HG03378 (cell line): ENCODE measurements around the gene RNF151.
A peak's percentile ranks its signal among the peaks of the same experiment; 100 is the strongest.
"Not testable (repeated sequence)": the region's sequence is repeated elsewhere in the genome, so short reads cannot be mapped to it uniquely, and the experiment has no call there.

Experiments used
- ATAC-seq: cut with Tn5 transposase; IDR thresholded peaks from one replicate; pipeline ENCODE4 v1.9.1; 2021; ENCODE audit warnings: mild to moderate bottlenecking, moderate library complexity; ENCODE audit not compliant: unreplicated experiment

RNF151 gene

DNA sequence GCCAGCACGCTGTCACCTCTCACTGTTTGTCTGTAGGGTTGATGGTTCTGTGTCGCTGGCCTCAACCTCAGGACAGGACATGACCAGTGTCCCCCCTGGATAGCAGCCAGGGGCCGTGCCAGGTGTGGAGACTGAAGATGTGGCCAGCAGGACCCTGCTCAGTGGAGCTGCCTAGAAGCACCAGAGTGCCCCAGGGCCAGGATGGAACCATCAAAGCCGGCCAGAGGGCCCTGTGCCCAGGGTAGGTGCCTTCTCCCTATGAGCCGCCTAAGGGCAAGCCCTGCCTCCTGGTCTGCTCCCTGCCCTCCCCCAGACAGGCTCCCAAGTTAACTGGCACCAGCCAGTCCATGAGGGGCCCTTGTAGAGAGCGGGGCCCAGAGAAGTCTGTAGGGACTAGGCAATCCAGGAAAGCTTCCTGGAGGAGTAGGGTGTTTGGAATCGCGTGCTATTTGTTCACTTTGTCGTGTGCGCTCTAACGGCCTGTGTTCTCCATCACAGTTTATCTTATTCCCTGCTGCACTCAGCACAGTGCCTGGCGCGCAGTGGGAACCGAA is 7.9 kb upstream of the RNF151 start:
- peak; percentile 4 for ATAC-seq

GRCh38 chr16:1959269-1960039 is 7.2 kb upstream of the RNF151 start, which contains the start of gene NDUFB10:
Gene NDUFB10, plus strand, starts transcription at chr16:1959538. Its CDS starts 87 bp downstream, at chr16:1959625.
- ATAC-seq = peak; percentile 44

DNA sequence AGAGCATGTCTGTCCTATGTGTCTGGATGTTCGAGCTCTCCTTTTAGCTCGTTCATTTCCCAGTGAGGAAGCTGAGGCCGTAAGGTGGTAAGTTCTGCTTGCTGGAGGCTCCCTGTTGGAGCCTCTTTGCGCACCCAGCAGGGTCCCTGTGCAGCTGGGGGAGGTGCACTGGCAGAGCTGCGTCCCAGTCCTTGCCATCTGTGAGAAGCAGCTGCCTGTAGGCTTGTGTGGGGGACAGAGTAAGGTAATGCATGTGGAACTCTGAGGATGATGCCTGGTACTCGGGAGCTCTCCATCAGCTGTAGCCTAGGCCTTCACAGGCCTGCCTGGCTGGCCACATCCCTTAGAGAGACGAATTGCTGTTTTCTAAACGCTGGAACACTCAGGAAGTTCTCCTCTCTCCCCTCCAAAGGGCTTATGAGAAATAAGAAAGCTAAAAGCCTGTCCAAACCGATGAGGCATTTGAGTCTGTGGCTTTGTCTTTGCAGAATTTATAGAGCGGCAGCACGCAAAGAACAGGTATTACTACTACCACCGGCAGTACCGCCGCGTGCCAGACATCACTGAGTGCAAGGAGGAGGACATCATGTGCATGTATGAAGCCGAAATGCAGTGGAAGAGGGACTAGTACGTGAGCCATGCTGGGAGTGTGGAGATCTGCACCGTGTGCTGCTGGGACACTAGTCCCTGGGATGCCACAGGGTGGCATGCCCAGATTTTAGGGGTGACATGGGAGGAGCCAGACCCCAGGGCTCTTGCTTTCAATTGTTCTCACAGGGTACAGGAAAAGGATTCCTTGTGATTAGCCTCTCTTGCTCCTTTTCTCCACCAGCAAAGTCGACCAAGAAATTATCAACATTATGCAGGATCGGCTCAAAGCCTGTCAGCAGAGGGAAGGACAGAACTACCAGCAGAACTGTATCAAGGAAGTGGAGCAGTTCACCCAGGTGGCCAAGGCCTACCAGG is 5.7 kb upstream of the RNF151 start:
- no peak for ATAC-seq

GRCh38 chr16:1961651-1962067 is 5.0 kb upstream of the RNF151 start:
- ATAC-seq = no peak

DNA sequence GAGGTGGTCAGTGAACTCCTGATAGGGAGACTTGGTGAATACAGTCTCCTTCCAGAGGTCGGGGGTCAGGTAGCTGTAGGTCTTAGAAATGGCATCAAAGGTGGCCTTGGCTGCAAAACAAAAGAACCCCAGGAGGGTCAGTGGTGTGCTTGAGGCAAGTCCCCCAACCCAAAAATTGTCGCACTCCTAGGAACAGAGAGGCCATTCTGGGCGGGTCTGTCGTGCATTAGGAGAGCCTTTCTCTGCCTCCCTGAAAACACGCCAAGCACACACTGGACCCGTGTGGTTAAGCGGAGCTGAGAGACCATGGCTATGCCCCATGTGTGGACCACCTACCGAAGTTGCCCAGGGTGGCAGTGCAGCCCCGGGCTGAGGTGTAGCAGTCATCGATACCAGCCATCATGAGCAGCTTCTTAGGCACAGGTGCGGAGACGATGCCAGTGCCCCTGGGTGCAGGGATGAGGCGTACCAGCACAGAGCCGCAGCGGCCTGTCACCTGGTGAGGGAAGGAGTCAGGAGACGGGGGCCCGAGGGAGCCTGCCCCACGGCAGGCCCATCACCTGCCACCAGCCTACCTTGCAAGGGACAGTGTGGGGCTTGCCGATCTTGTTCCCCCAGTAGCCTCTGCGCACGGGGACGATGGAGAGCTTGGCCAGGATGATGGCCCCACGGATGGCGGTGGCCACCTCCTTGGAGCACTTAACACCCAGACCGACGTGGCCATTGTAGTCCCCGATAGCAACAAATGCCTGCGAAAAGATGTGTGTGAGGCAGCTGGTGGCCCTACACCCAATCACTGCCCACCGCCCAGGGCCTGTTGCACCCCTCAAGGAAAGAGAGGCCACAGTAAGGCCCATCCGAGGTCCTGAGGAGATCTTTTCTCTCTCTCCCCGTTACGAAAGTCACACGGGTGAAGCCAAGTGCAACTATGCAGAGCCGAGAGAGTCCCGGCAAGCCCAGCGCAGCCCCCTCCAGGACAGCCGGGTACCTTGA is 4.2 kb upstream of the RNF151 start:
- ATAC-seq = not testable (repeated sequence)

GRCh38 chr16:1963806-1964505 is 2.7 kb upstream of the RNF151 start:
- ATAC-seq = no peak

GRCh38 chr16:1964506-1965395 is 1.9 kb upstream of the RNF151 start, which contains the start of gene RPS2:
Gene RPS2, minus strand, starts transcription at chr16:1964826. Its CDS starts 201 bp downstream, at chr16:1964625.
- ATAC-seq = peak; percentile 67

DNA sequence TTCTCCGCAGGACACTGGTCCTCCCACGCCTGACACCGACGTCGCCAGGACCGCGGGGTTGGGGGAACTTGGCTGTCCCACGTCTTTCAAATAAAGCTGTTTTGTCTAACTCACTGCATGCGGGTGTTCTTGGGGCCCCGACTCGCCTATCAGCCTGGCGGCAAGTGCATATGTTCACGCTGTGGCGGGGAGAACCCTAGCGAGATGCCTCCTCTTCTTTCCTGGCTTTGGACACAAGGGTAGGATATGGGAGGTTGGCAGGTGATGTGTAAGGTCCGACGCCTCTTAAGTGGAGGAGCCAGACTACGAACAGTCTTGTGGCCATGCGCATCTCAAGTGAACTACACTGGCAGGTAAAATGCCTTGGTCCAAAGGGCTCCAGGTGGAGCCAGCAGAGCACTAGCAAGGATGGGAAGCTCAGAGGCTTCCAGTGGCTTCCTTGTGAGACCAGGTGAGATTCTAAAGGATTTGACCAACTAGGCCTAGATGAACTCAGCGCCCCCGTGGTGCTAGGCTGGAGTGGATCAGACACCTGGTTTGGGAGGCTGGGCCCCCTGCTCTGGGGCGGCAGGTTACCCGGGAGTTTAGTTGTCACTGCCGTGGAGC is 1.2 kb upstream of the RNF151 start:
- ATAC-seq = no peak

DNA sequence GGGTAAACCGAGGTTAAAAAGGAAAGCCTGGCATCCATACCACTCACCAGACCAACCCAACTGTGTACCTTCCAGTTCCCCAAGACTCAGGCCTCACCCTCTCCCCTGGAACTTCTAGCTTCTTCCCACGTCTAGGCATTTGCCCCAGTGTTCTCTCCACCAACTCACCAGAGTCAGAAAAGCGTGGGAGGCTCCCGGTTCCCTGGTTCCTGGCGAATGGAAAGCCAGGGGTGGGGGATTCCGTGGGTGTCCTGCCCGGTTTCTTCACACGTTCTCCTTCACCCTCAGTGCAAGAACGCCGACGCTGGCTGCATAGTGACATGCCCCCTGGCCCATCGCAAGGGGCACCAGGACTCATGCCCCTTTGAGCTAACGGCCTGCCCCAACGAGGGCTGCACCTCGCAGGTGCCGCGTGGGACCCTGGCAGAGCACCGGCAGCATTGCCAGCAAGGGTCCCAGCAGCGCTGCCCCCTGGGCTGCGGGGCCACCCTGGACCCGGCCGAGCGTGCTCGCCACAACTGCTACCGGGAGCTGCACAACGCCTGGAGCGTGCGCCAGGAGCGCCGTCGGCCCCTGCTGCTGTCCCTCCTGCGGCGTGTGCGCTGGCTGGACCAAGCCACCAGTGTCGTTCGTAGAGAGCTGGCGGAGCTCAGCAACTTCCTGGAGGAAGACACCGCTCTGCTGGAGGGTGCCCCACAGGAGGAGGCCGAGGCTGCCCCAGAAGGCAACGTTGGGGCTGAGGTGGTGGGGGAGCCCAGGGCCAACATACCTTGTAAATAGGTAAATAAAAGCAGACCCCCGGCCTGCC is 1.7 kb downstream of the RNF151 start:
- no peak for ATAC-seq

- peak; percentile 58 for ATAC-seq
Observed at GRCh38 chr16:1971796-1972489, 5.3 kb downstream of the RNF151 start, which contains the start of gene TBL3. Gene TBL3, plus strand, starts transcription at chr16:1972053. Its CDS starts 112 bp downstream, at chr16:1972165.

- ATAC-seq = no peak
Observed at GRCh38 chr16:1972490-1972877, 5.8 kb downstream of the RNF151 start.

GRCh38 chr16:1973461-1974156 is 7.0 kb downstream of the RNF151 start:
- ATAC-seq = no peak

DNA sequence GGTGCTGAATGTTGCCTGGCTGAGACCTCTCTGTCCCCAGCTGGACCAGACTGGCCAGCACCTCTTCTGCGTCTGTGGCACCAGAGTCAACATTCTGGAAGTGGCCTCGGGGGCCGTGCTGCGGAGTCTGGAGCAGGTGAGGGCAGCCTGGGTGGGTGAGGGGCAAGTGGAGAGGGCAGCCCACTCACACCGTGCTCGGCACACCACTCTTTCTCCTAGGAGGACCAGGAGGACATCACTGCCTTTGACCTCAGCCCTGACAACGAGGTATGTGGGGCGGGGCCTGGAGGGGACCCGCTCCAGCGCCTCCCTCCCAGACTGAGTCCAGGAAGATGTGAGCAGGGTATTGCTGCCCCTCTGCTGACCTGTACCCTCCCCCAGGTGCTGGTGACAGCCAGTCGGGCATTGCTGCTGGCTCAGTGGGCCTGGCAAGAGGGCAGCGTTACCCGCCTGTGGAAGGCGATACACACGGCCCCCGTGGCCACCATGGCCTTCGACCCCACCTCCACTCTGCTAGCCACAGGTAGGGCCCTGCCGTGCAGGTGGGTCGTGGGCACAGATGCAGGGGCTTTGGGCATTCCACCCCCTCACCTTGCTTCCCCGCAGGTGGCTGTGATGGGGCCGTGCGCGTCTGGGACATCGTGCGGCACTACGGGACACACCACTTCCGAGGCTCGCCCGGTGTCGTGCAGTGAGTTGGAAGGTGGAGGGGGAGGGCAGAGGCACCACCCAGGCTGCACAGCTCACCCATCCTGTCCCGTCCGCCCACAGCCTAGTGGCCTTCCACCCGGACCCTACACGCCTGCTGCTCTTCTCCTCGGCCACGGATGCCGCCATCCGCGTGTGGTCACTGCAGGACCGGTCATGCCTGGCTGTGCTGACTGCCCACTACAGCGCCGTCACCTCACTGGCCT is 7.8 kb downstream of the RNF151 start:
- ATAC-seq = no peak

DNA sequence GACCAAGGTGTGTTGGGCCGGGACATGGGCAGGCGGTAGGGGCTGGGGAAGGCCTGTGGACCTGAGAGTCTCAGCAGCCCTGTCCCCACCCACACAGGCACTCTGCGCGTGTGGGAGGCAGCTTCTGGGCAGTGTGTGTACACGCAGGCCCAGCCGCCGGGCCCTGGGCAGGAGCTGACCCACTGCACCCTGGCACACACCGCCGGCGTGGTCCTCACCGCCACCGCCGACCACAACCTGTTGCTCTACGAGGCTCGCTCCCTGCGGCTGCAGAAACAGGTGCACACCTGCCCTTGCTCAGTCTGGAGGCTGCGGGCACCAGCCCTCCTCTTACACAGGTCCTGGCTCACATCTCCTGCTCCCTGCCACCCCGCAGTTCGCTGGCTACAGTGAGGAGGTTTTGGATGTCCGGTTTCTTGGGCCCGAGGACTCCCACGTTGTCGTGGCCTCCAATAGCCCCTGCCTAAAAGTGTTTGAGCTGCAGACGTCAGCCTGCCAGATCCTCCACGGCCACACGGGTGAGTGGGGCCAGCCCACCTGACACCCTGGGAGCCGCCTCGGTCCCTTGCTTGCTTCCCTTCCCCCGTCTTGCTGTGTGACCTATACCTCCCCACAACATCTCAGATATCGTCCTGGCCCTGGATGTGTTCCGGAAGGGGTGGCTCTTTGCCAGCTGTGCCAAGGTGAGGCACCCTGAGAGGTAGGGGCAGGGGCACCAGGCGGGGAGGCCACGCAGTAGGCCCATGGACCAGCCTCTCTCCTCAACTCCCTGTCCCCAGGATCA is 9.0 kb downstream of the RNF151 start:
- ATAC-seq = no peak
